ENCODE results near the gene TMEM176A.

DNA sequence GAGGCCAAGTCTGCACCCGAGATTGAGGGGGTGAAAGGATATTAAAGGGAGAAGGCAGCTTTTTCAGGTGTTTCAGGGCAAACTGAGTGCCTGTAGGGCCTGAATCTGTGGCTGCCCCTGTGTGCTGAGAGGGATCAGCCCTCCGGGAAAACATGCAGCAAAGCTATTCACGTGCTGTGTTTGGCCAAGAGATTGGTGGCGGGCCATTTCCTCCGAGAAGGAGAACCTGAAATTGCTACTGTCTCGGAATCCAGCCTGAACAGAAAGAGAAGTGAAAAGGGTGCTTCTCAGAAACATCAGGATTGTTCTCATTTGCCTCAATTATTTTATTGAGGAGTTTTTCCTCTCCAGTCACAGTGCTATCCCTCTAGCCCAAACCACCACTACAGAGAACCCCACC is 47.3 kb upstream of the TMEM176A start:
- TF ChIP-seq POLR2AphosphoS5 (IDR thresholded peaks at IDR 0.05; ENCODE audit: low read depth, low read length) (no peak), POLR2A (IDR thresholded peaks at IDR 0.05; ENCODE audit: low read depth, low read length) (no peak), TAF1 (IDR thresholded peaks at IDR 0.05; ENCODE audit: low read depth, low read length) (no peak), SPI1 (IDR thresholded peaks at IDR 0.05; ENCODE audit: low read depth, low read length) (peak; percentile 53), PAX5 (IDR thresholded peaks at IDR 0.05; ENCODE audit: insufficient read depth, low read length, severe bottlenecking) (no peak), POU2F2 (IDR thresholded peaks at IDR 0.05; ENCODE audit: low read depth, low read length) (no peak)

Data from GM12891 (cell line).